GM13977 (cell line): ENCODE measurements around the gene LDLRAD3.

Experiments used
- DNase-seq: peaks from one replicate; pipeline ENCODE4 v3.0.0; 2012; ENCODE audit warnings: low spot score
- in situ Hi-C: fragments of 300-500 bp; cut with MboI; formaldehyde crosslinking; loops from one replicate; pipeline ENCODE4 v1.12.0; 2022; ENCODE audit warnings: low sequenced_read_pairs, low pct_unique_long_range_greater_than_20kb, mixed read lengths, inconsistent platforms; ENCODE audit not compliant: unreplicated experiment
- TF ChIP-seq, protein P1 (sequence below): IDR thresholded peaks from 2 replicates; pipeline ENCODE4 v1.5.1; 2012; ENCODE audit warnings: mild to moderate bottlenecking, control low read depth; ENCODE audit not compliant: insufficient read depth; ENCODE audit errors: extremely low read depth, missing control alignments

The LDLRAD3 gene

GRCh38 chr11:36060926-36061325, 117.1 kb downstream of the LDLRAD3 start:
- DNase-seq, result no peak
- in situ Hi-C loops, result no loop called here
- TF ChIP-seq, protein P1, sequence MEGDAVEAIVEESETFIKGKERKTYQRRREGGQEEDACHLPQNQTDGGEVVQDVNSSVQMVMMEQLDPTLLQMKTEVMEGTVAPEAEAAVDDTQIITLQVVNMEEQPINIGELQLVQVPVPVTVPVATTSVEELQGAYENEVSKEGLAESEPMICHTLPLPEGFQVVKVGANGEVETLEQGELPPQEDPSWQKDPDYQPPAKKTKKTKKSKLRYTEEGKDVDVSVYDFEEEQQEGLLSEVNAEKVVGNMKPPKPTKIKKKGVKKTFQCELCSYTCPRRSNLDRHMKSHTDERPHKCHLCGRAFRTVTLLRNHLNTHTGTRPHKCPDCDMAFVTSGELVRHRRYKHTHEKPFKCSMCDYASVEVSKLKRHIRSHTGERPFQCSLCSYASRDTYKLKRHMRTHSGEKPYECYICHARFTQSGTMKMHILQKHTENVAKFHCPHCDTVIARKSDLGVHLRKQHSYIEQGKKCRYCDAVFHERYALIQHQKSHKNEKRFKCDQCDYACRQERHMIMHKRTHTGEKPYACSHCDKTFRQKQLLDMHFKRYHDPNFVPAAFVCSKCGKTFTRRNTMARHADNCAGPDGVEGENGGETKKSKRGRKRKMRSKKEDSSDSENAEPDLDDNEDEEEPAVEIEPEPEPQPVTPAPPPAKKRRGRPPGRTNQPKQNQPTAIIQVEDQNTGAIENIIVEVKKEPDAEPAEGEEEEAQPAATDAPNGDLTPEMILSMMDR, result no peak

GRCh38 chr11:36061471-36061870, 117.6 kb downstream of the LDLRAD3 start:
- TF ChIP-seq, protein P1, result no peak
- in situ Hi-C loops, result no loop called here
- DNase-seq, result no peak

DNA sequence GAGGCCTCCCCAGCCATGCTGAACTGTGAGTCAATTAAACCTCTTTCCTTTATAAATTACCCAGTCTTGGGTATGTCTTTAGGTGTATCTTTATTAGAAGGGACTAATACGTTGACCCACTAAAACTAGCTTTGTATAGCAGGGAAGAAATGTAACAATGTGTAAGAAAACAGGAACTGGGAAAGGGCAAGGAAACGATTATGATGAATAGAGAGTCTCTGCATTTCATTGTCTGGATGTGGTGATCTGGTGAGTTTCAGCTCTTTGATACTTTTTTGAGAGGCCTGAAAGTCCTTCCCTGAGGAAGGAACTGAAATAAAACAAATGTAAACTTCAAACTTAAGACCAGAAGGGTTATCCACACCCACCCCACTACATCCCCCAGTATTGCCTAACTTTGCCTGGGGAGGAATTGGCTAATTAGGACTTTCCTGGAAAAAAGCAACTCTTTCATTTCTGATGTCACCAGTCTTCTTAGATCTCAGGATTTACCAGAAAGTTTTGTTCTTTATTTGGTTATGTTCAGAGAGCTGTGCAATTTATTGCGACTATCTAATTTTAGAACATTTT, 119.0 kb downstream of the LDLRAD3 start:
- no peak for DNase-seq
- TF ChIP-seq, protein P1, result no peak
- in situ Hi-C loops, result no loop called here

DNA sequence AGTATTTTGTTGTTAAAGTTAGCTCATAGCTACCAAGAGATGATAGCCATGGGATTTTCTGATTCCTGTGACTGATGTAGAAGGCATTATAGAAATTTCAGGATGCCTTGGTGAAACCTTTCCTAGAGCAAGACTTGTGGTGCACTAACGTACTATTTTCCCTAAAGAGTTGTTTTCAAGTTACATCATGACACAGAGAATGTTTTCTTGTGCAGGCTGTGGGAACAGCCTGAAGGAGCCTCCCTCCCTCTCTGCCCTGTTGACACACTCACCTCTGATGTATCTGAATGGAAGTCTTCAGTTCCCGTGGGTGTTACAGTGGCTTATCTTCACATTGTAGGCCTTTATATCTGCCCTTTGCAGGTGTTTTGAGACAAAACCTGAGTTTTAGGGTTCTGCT, 121.6 kb downstream of the LDLRAD3 start:
- in situ Hi-C loops, result no loop called here
- no peak for DNase-seq
- TF ChIP-seq, protein P1, result no peak

GRCh38 chr11:36066891-36067290, 123.0 kb downstream of the LDLRAD3 start:
- DNase-seq, result no peak
- TF ChIP-seq, protein P1, result no peak
- in situ Hi-C loops, result no loop called here

DNA sequence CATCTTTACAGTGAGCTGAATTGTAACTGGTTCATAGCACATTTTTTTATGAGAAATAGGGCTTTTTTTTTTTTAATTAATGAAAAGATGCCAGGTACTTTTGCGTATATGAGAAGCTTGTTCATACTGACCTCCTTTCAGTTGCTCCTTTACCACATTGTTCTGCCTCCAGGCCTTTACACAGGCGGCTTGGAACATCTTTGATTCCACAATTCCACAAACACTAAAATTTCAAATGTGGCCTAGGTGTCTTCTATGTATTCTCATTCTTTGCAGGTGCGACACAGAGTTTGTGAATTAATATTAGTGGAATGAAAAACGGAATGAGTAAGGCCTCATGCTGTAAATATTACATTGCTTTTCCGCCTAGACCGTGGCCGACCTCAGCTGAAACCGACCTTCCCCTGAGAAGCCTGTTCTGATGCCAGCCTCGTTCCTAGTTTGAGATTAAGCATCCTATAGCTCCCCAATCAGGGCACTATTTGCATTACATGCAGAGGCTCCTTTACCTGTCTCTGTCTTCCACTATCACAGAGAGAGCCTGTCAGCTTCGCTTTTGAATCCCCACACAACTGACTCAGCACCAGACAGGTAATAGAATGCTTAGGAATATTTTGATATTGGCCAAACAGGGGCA, 125.8 kb downstream of the LDLRAD3 start:
- no peak for DNase-seq
- TF ChIP-seq, protein P1, result peak; percentile 18
- in situ Hi-C loops, result no loop called here
